K562 (cell line): ENCODE results near the gene ATP7B. TPM values are rescaled to one million over a fixed set of nuclear protein-coding genes. Genes with fewer than 3 reads are reported as not detected.

Source experiments
- ATAC-seq: fragments of 200-7000 bp; cut with Tn5 transposase; 3 replicates; pipeline ENCODE4 v1.9.1; 2020; ENCODE audit warnings: moderate library complexity
- BruUV-seq: library from RNA; stranded (reverse); fragments of 400-500 nt; replicated peaks from 2 replicates; lab custom pipeline; 2021; lab: Mats Ljungman, UMichigan
- CTCF ChIA-PET: fragments of 300-600 bp; formaldehyde crosslinking; extraction: SDS; loops from one replicate; lab custom pipeline; 2021; ENCODE audit warnings: low intra/inter-chr PET ratio; lab: Yijun Ruan, JAX
- POLR2A ChIA-PET: fragments of 300-600, 350-650 bp; sonication (Branson Sonifier 250); formaldehyde crosslinking; extraction: SDS; loops from one replicate; lab custom pipeline; 2021; ENCODE audit warnings: antibody characterized with exemption, inconsistent platforms; lab: Yijun Ruan, JAX
- DNase-seq, 4 experiments: peaks; one replicate each; pipeline versions ENCODE4 v3.0.0 to v3.0.0-alpha.2; 2011 to 2018; ENCODE audit warnings: low spot score in 3 of 4, mixed read lengths in 3 of 4; ENCODE audit errors: extremely low read depth in 1 of 4
- FAIRE-seq: peaks from 2 replicates; lab custom pipeline; 2011; peaks lifted over from hg19 to GRCh38; lab: Jason Lieb, UNC
- H2AFZ ChIP-seq: 2 replicates; pipeline ENCODE4 v1.6.0; 2011; ENCODE audit warnings: low read depth, low read length, control low read depth, inconsistent platforms
- H3K27ac ChIP-seq: fragments of 200-600 bp; 3 replicates; pipeline ENCODE4 v1.8.0; 2011; ENCODE audit warnings: low read depth, mild to moderate bottlenecking, control low read depth, inconsistent platforms, low read length, moderate library complexity, mixed read lengths; ENCODE audit errors: extremely low read depth
- H3K27me3 ChIP-seq, 2 experiments: fragments of 300-600 bp in 1 of 2; 2 replicates in 1 of 2; 3 replicates in 1 of 2; pipeline versions ENCODE4 v1.6.0 to v1.8.0; 2011; ENCODE audit warnings: inconsistent platforms in 2 of 2, low read length in 2 of 2, mild to moderate bottlenecking in 1 of 2, mixed read lengths in 1 of 2, moderate library complexity in 1 of 2; ENCODE audit not compliant: control insufficient read depth in 2 of 2, insufficient read depth in 2 of 2
- H3K36me3 ChIP-seq: fragments of 300-600 bp; 3 replicates; pipeline ENCODE4 v1.8.0; 2011; ENCODE audit warnings: mild to moderate bottlenecking, low read length, inconsistent platforms; ENCODE audit not compliant: control insufficient read depth, insufficient read depth
- H3K4me1 ChIP-seq, 2 experiments: fragments of 200-600 bp in 1 of 2; replicated peaks in 1 of 2; 2 replicates in 1 of 2; 3 replicates in 1 of 2; pipeline versions ENCODE4 v1.5.1 to v1.8.0; 2011; ENCODE audit warnings: inconsistent platforms in 2 of 2, low read length in 2 of 2, mild to moderate bottlenecking in 1 of 2, mixed read lengths in 1 of 2, moderate library complexity in 1 of 2; ENCODE audit not compliant: control insufficient read depth in 2 of 2, insufficient read depth in 2 of 2
- H3K4me2 ChIP-seq: 2 replicates; pipeline ENCODE4 v1.6.1; 2011; ENCODE audit warnings: low read length, control low read depth, inconsistent platforms, mixed read lengths; ENCODE audit not compliant: insufficient read depth
- H3K4me3 ChIP-seq: fragments of 200-600 bp; sonication (generic), shearing (Covaris generic); 2 replicates; pipeline ENCODE4 v1.5.1; 2016; ENCODE audit warnings: control low read depth, inconsistent platforms
- H3K79me2 ChIP-seq: fragments of 200-600 bp; 3 replicates; pipeline ENCODE4 v1.8.0; 2011; ENCODE audit warnings: low read length, inconsistent platforms; ENCODE audit not compliant: control insufficient read depth, insufficient read depth
- H3K9ac ChIP-seq, 2 experiments: 2 replicates each; pipeline versions ENCODE4 v1.6.0 to v1.6.1; 2011; ENCODE audit warnings: low read depth in 2 of 2, low read length in 2 of 2, control low read depth in 1 of 2, inconsistent platforms in 1 of 2, mild to moderate bottlenecking in 1 of 2, mixed read lengths in 1 of 2; ENCODE audit not compliant: insufficient read depth in 1 of 2
- H3K9me1 ChIP-seq: one replicate; pipeline ENCODE4 v1.6.0; 2011; ENCODE audit warnings: inconsistent platforms, mild to moderate bottlenecking, low read length, moderate library complexity; ENCODE audit not compliant: control insufficient read depth, insufficient read depth
- H3K9me3 ChIP-seq: replicated peaks from 2 replicates; pipeline ENCODE4 v1.5.1; 2011; ENCODE audit warnings: low read depth, low read length, inconsistent platforms; ENCODE audit not compliant: control insufficient read depth, insufficient read depth
- H4K20me1 ChIP-seq: replicated peaks from 2 replicates; pipeline ENCODE4 v1.6.1; 2011; ENCODE audit warnings: low read length, inconsistent platforms, mixed read lengths; ENCODE audit not compliant: control insufficient read depth, insufficient read depth
- ATF7 ChIP-seq: fragments of 450-650 bp; IDR thresholded peaks from 2 replicates; pipeline ENCODE4 v1.7.1; 2014; ENCODE audit warnings: mild to moderate bottlenecking, moderate library complexity
- CAMTA2 ChIP-seq: fragments of 250-450 bp; sonication (Bioruptor Pico); conservative IDR thresholded peaks from 2 replicates; pipeline ENCODE4 v1.5.1; 2022
- CBFA2T3 ChIP-seq: fragments of 450-650 bp; IDR thresholded peaks from 2 replicates; pipeline ENCODE4 v1.6.1; 2017
- CREM ChIP-seq: IDR thresholded peaks from 2 replicates; pipeline ENCODE4 v1.6.1; 2014; ENCODE audit warnings: antibody characterized with exemption, low read depth
- DNMT1 ChIP-seq: fragments of 450-650 bp; IDR thresholded peaks from 2 replicates; pipeline ENCODE4 v1.6.1; 2016; ENCODE audit warnings: antibody characterized with exemption, mild to moderate bottlenecking
- GTF2E2 ChIP-seq: fragments of 200-800 bp; sonication (Bioruptor generic); IDR thresholded peaks from 2 replicates; pipeline ENCODE4 v1.6.1; 2016; ENCODE audit warnings: missing genetic modification characterization, missing compliant biosample characterization
- ILF3 ChIP-seq: fragments of 450-650 bp; IDR thresholded peaks from 2 replicates; pipeline ENCODE4 v1.6.1; 2018; ENCODE audit warnings: antibody characterized with exemption, mild to moderate bottlenecking, moderate library complexity, borderline replicate concordance
- KDM1A ChIP-seq, 2 experiments: fragments of 450-650 bp; IDR thresholded peaks; 2 replicates each; pipeline ENCODE4 v1.6.1; 2016; ENCODE audit warnings: mild to moderate bottlenecking in 2 of 2
- MAFK ChIP-seq: IDR thresholded peaks from 2 replicates; pipeline ENCODE4 v1.6.1; 2011; ENCODE audit warnings: low read length, improper control_type of control experiment
- NFE2L1 ChIP-seq: fragments of 450-650 bp; IDR thresholded peaks from 2 replicates; pipeline ENCODE4 v1.6.1; 2016; ENCODE audit warnings: missing genetic modification characterization, low read depth, mild to moderate bottlenecking, missing compliant biosample characterization, moderate library complexity, borderline replicate concordance
- PHF21A ChIP-seq: fragments of 450-650 bp; IDR thresholded peaks from 2 replicates; pipeline ENCODE4 v1.6.1; 2017; ENCODE audit warnings: low read depth, borderline replicate concordance
- POLR2A ChIP-seq: fragments of 450-650 bp; conservative IDR thresholded peaks from 2 replicates; pipeline ENCODE4 v1.6.1; 2016
- POLR2B ChIP-seq: fragments of 450-650 bp; IDR thresholded peaks from 2 replicates; pipeline ENCODE4 v1.6.1; 2018; ENCODE audit warnings: low read depth; ENCODE audit not compliant: partially characterized antibody
- RBM14 ChIP-seq: fragments of 200-400 bp; formaldehyde crosslinking; IDR thresholded peaks from 2 replicates; pipeline ENCODE4 v1.6.1; 2018; ENCODE audit warnings: low read depth, mild to moderate bottlenecking, low read length, moderate library complexity, borderline replicate concordance; ENCODE audit not compliant: insufficient read depth
- SIX5 ChIP-seq, 2 experiments: IDR thresholded peaks; 2 replicates each; pipeline ENCODE4 v1.6.1; 2011; ENCODE audit warnings: low read length in 2 of 2, borderline replicate concordance in 1 of 2, low read depth in 1 of 2, mild to moderate bottlenecking in 1 of 2, moderate library complexity in 1 of 2; ENCODE audit not compliant: insufficient read depth in 1 of 2
- ZNF79 ChIP-seq: fragments of 250-450 bp; sonication (Bioruptor Pico); IDR thresholded peaks from 2 replicates; pipeline ENCODE4 v1.4.0; 2020; ENCODE audit warnings: low read depth, mild to moderate bottlenecking, moderate library complexity
- ZNF830 ChIP-seq: fragments of 250-450 bp; sonication (Bioruptor Pico); IDR thresholded peaks from 2 replicates; pipeline ENCODE4 v1.5.0; 2021; ENCODE audit warnings: mild to moderate bottlenecking
- WGBS: fragments of 100-300 bp; shearing (Covaris generic); methylation state at CpG from one replicate; pipeline ENCODE4 v1.1.6; 2016; ENCODE audit warnings: low coverage, mixed read lengths; ENCODE audit not compliant: insufficient coverage; ENCODE audit errors: missing lambda C conversion rate; 5-methylcytosine and 5-hydroxymethylcytosine counted together
- in situ Hi-C: fragments of 300-500 bp; cut with MboI; formaldehyde crosslinking; loops from 4 replicates; pipeline ENCODE4 v1.15.0; 2018; ENCODE audit warnings: inconsistent platforms, mixed read lengths
- intact Hi-C: fragments of 100-400 bp; cut with micrococcal nuclease; formaldehyde crosslinking; loops from 2 replicates; pipeline ENCODE4 v1.14.2; 2022
- polyA plus RNA-seq, 8 experiments: library from polyadenylated mRNA; depleted of rRNA in 4 of 8; stranded (reverse) in 5 of 8; unstranded in 3 of 8; fragments of >200 nt; fragmentation: Nextera tagmentation in 2 of 8; fragmentation: Illumina TruSeq in 1 of 8; extraction: Ambion mirVana in 2 of 8; extraction: Trizol in 1 of 8; gene quantifications; 2 replicates each; pipeline versions ENCODE4 v1.2.1 to v1.2.3, GENCODE V29; 2011 to 2014; ENCODE audit warnings: inconsistent platforms in 1 of 8, missing spikeins in 1 of 8
- total RNA-seq, 7 experiments: library from RNA; depleted of rRNA in 6 of 7; stranded (reverse); fragments of >200 nt in 6 of 7; fragmentation: Illumina TruSeq in 2 of 7; extraction: Trizol in 2 of 7; gene quantifications; 2 replicates each; pipeline versions ENCODE4 v1.2.1 to v1.2.3, GENCODE V29; 2011 to 2021; ENCODE audit warnings: low replicate concordance in 1 of 7
- TF ChIP-seq, protein P1 (sequence below): fragments of 250-450 bp; sonication (Bioruptor Pico); IDR thresholded peaks from 2 replicates; pipeline ENCODE4 v1.8.0; 2021; ENCODE audit warnings: mild to moderate bottlenecking, moderate library complexity
- TF ChIP-seq, protein P2 (sequence below): fragments of 250-450 bp; sonication (Bioruptor Pico); IDR thresholded peaks from 2 replicates; pipeline ENCODE4 v1.8.0; 2022; ENCODE audit warnings: moderate library complexity, mild to moderate bottlenecking, inconsistent platforms
- TF ChIP-seq, protein P3 (sequence below): IDR thresholded peaks from 2 replicates; pipeline ENCODE4 v1.6.1; 2016; ENCODE audit warnings: missing genetic modification characterization, missing compliant biosample characterization

Gene ATP7B
- total and polyA plus RNA-seq, 9 of the 15 experiments (the other 6 are each of a cell fraction or from before 2014, with no cell fraction given), result 1.1 to 20.4 (median 8.5) TPM

DNA sequence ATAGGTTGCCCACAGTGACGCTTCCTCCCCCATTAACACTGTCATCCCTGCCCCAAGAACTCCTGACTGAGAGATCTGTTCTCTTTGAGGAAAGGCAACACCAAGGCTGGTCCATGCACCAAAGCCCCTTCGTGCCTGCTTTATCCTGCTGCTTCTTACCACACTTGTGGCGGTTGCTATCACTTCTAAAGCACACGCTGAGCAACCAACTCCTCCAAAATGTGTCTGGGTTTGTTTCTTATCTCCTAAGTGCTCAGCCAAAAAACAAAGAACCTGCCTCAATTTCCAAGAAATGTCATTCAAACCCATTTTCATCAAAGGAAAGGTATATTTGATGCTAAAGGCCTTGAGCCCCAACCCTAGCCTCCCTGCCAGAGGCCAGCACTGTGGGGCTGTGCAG, 14.6 kb downstream of the ATP7B start:
- 0% methylated on average over 4 of the region's 4 CpGs for WGBS
- Histone ChIP-seq H3K9ac (peak overlapping the region; percentile 64 to 87; a peak in 2 of 4 replicates), H3K27ac (peak overlapping the region; percentile 72), H3K4me1 (peaks cover 44 to 61% of the 10 kb centered on the region in 2 experiments), H3K79me2 (peaks cover 98% of the 10 kb centered on the region), H3K9me1 (no peaks in the 10 kb centered on the region), H3K9me3 (no peaks in the 10 kb centered on the region), H3K36me3 (no peaks in the 10 kb centered on the region; the same call in 2 of the 3 replicates), H3K27me3 (no peaks in the 10 kb centered on the region), H3K4me2 (peak overlapping the region; percentile 81), H2AFZ (peak overlapping the region; percentile 72; the same call in 1 of the 2 replicates), H3K4me3 (peak overlapping the region; percentile 9; the same call in 1 of the 2 replicates), H4K20me1 (no peaks in the 10 kb centered on the region)
- DNase-seq (peak in 3 of 4 experiments; percentile 15 to 66 (median 17)), FAIRE-seq (no peak), ATAC-seq (peak; percentile 7)
- intact Hi-C loops, result loop anchor here (5.0 to 10.0 kb wide), 2 partner anchors 39 to 458 kb away; partner anchors contain the start of genes CKAP2 and VPS36
- ChIA-PET POLR2A (interaction anchor here (0.6 kb wide), 1 partner anchor 42 kb away, joined by 5 read pairs; no protein-coding TSS in a partner anchor), CTCF (no interaction called here)
- no TSS peak for BruUV-seq
- in situ Hi-C loops, result no loop called here
- TF ChIP-seq, protein P1, sequence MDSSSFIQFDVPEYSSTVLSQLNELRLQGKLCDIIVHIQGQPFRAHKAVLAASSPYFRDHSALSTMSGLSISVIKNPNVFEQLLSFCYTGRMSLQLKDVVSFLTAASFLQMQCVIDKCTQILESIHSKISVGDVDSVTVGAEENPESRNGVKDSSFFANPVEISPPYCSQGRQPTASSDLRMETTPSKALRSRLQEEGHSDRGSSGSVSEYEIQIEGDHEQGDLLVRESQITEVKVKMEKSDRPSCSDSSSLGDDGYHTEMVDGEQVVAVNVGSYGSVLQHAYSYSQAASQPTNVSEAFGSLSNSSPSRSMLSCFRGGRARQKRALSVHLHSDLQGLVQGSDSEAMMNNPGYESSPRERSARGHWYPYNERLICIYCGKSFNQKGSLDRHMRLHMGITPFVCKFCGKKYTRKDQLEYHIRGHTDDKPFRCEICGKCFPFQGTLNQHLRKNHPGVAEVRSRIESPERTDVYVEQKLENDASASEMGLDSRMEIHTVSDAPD (CRISPR knock-in tag), result no peak
- TF ChIP-seq POLR2B, result no peak
- no peak for TF ChIP-seq ZNF830 (CRISPR knock-in tag)
- TF ChIP-seq DNMT1, result no peak
- no peak for TF ChIP-seq POLR2A
- TF ChIP-seq, protein P2, sequence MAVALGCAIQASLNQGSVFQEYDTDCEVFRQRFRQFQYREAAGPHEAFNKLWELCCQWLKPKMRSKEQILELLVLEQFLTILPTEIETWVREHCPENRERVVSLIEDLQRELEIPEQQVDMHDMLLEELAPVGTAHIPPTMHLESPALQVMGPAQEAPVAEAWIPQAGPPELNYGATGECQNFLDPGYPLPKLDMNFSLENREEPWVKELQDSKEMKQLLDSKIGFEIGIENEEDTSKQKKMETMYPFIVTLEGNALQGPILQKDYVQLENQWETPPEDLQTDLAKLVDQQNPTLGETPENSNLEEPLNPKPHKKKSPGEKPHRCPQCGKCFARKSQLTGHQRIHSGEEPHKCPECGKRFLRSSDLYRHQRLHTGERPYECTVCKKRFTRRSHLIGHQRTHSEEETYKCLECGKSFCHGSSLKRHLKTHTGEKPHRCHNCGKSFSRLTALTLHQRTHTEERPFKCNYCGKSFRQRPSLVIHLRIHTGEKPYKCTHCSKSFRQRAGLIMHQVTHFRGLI, result no peak
- TF ChIP-seq NFE2L1 (tag), result no peak
- TF ChIP-seq PHF21A, result no peak
- TF ChIP-seq KDM1A (IDR thresholded peaks at IDR 0.05), result peak in 1 of 2 experiments; percentile 23; a peak in 2 of 4 replicates
- no peak for TF ChIP-seq RBM14
- TF ChIP-seq MAFK, result no peak
- TF ChIP-seq SIX5 (IDR thresholded peaks at IDR 0.05; ENCODE audit: borderline replicate concordance in 1 of 2, insufficient read depth in 1 of 2, low read depth in 1 of 2, low read length in 2 of 2), result no peak
- TF ChIP-seq ILF3, result no peak
- no peak for TF ChIP-seq CAMTA2
- no peak for TF ChIP-seq CREM
- TF ChIP-seq CBFA2T3, result peak; percentile 73
- no peak for TF ChIP-seq ZNF79 (CRISPR knock-in tag)
- TF ChIP-seq, protein P3, sequence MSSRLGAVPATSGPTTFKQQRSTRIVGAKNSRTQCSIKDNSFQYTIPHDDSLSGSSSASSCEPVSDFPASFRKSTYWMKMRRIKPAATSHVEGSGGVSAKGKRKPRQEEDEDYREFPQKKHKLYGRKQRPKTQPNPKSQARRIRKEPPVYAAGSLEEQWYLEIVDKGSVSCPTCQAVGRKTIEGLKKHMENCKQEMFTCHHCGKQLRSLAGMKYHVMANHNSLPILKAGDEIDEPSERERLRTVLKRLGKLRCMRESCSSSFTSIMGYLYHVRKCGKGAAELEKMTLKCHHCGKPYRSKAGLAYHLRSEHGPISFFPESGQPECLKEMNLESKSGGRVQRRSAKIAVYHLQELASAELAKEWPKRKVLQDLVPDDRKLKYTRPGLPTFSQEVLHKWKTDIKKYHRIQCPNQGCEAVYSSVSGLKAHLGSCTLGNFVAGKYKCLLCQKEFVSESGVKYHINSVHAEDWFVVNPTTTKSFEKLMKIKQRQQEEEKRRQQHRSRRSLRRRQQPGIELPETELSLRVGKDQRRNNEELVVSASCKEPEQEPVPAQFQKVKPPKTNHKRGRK (tag), result no peak
- no peak for TF ChIP-seq GTF2E2 (tag)
- no peak for TF ChIP-seq ATF7
